Right ventricle myocardium superior (tissue), 1 donor: ENCODE results near the gene C4orf17. TPM values are rescaled to one million over a fixed set of nuclear protein-coding genes. Genes with fewer than 3 reads are reported as not detected.
A peak's percentile ranks its signal among the peaks of the same experiment; 100 is the strongest.
"Not testable (repeated sequence)": the region's sequence is repeated elsewhere in the genome, so short reads cannot be mapped to it uniquely, and the experiment has no call there.

Source experiments
- ATAC-seq: fragments of 200-7000 bp; cut with Tn5 transposase; one replicate; pipeline ENCODE4 v1.9.1; 2020; ENCODE audit warnings: mild to moderate bottlenecking; ENCODE audit not compliant: poor library complexity
- DNase-seq: peaks from one replicate; pipeline ENCODE4 v3.0.0-alpha.2; 2020
- intact Hi-C: fragments of 100-400 bp; cut with DNase I; formaldehyde crosslinking; loops from one replicate; pipeline ENCODE4 v1.11.2; 2022
- long read RNA-seq: library from polyadenylated mRNA; unstranded; transcript quantifications from one replicate; pipeline ENCODE4 v2.0.0, GENCODE V29; 2021
- total RNA-seq: library from RNA; stranded (reverse); fragmentation: NEBNext Ultra II Directional; extraction: Animal tissue kit (Norgen Biotek cat#: 25700); gene quantifications from one replicate; pipeline ENCODE4 v1.2.1, GENCODE V29; 2021
- donor health status: DM: no; HTN: yes; CAD: no; lungs with severe emphysema.

Gene C4orf17
- not detected for total RNA-seq
- long read RNA-seq = 0 reads

DNA sequence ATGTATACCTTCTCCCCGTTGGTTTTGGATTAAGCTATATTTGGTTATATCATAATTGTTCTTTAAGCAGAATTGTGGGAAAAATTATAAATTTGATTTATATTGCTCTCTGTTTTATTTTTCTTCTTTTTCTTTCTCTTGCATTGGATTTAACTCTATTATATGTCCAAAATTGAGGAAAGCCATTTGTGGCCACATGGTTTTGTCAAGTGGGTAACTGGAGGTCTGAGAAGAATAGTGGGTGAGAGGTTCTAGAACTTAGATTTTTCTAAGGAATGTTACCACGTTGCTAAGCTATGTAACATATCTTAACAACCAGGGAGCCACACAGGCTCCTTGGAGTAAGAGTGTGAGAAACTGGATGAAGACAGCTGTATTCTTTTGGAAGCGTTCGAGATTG, at the start of gene C4orf17:
C4orf17 (plus strand) TSS at position 301 of the 400 bp plus-strand sequence. CDS start 2,061 bp downstream, outside the sequence.
- no peak for ATAC-seq
- no peak for DNase-seq
- intact Hi-C loops = no loop called here

DNA sequence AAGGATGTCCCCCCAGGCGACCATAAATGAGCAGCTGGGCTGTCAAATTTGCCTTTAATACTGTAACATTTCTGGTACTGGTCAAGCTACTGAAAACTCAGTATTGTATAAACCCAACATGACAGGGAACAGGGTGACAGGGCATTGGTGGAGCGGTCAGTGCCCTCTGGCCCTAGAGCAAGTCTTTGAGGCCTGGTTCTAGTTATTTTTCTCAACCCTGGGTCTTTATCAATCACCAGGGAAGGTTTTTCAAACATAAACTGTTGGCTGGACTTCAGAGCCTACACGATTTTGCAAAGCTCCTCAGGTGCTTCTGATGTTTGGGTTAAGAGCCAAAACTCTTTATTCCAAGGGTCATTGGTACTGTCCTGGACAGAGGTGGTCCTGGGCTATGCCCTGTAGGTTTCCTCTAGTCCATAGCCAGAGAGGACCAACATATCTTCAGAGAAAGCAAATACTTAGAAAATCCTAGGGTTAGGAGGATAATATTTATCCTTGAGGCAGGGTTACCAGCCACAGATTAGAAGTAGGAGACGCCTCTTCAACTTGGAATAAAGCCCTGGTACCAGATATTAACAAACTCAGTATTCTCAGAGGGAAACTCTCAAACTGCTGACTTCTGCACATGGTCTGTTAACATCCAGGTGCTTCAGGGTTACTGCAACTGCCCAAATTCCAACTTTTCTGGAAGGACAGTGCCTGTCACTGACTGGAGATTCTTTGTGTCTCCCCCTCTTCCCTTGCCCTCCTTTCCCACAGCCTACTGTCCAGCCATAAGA, 49.0 kb upstream of the C4orf17 start:
- intact Hi-C loops = loop anchor here (10.0 kb wide), 2 partner anchors 337 to 997 kb away; no protein-coding TSS in a partner anchor
- ATAC-seq (no peak), DNase-seq (no peak)

DNA sequence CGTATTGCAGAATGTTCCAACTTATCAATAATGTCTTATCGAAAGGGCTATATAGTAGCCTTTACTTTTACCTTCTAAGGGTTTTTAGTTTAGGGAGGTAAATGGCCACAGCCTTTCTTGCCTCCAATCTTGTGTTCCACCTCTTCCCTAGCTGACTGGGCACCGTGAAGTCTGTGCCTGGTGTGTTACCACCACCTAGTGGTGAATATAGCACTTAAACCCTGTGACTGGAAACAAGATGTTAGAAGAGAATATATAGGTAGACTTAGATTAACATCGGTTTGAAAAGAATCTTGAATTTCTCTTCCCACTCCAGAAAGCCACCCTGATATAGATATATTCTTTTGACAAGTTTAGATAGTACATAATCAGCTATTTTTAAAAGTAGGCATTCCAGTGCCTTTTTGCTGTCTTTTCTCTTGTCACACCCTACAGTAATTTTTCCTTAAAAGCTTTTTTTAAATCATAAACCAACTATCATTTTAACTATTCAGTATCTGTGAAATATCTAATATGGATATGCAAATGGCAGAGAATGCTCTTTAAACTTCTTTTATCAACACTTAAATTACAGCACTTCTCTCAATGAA, 47.9 kb upstream of the C4orf17 start:
- DNase-seq (peak; percentile 45), ATAC-seq (peak; percentile 91)
- intact Hi-C loops = loop anchor here (10.0 kb wide), 2 partner anchors 338 to 998 kb away; no protein-coding TSS in a partner anchor

DNA sequence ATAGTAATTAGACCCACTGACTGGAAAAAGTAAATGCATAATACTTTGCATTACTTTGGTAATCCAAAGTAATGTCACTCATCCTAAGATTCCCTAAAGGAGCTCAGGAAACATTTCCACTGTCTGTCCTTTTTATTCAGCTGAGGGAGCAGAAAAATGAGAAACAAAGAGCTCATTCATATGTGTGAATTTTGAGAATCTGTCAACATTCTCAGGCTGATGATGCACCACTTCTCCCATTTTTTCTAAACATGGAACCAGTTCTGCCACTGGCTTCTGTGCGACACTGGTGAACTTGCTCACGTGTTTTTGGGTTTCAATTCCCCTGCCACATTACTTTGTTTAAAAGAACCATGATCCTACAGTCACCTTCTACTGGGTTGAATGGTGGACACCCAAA, 47.3 kb upstream of the C4orf17 start:
- intact Hi-C loops = loop anchor here (10.0 kb wide), 2 partner anchors 339 to 999 kb away; no protein-coding TSS in a partner anchor
- ATAC-seq = no peak

DNA sequence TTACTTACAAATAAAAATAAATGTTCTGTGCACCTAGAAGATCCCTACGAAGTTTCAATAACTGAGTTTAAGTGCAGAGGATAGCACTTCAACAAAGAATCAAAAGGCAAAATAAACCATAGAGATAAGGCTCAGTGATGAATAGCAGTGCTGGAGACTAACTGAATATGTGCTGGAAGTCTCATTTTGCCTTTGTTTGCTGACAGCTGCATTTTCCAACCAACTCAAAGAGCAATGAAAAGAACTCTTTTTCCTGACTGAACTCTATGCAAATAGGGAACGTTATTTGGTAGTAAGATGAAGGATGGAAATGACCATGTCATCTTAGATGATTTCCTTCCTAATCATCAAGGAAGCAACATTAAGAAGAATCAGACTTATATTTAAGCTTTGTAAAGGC, 42.9 kb upstream of the C4orf17 start:
- ATAC-seq = no peak
- intact Hi-C loops = loop anchor here (10.0 kb wide), 2 partner anchors 343 to 1003 kb away; no protein-coding TSS in a partner anchor
- DNase-seq = no peak

More for the DNA sequence above, 47.3 kb upstream of the C4orf17 start:
- no peak for DNase-seq

DNA sequence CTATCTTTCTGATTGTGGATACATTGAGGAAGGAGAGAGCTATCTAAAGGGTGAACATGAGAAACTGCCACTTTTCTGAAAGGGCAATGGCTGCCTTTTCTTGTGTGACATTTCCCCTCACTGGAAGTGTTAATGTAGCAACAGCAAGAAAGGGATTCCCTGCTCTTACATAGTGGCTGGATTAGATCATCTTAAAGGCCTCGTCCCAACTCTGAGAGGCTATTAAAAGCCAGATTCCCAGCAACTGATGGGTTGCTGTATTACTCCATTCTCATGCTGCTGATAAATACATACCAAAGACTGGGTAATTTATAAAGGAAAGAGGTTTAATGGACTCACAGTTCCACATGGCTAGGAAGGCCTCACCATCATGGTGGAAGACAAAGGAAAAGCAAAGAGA, 41.9 kb upstream of the C4orf17 start:
- intact Hi-C loops = loop anchor here (10.0 kb wide), 2 partner anchors 344 to 1004 kb away; no protein-coding TSS in a partner anchor
- ATAC-seq = no peak

DNA sequence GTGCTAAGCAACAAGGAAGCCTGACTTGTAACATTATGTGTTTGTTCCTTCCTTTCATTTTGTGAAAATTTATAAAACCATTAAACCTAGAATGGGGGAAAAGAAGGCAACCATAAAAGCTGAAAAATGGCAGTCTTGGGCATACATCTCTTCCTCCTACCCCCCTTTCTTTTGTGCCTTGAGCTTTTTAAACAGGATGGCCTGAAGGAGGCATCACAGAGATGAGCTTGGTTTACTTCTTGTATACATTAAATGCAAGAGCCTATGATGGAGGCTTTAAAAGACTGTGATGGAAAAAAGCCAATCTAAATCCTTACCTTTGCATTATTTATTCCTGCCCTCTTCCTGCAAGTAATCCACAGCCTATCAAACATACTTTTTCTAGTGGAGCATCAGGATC, 39.5 kb upstream of the C4orf17 start:
- DNase-seq (no peak), ATAC-seq (no peak)
- intact Hi-C loops = no loop called here

More for the DNA sequence above, 41.9 kb upstream of the C4orf17 start:
- DNase-seq = no peak

DNA sequence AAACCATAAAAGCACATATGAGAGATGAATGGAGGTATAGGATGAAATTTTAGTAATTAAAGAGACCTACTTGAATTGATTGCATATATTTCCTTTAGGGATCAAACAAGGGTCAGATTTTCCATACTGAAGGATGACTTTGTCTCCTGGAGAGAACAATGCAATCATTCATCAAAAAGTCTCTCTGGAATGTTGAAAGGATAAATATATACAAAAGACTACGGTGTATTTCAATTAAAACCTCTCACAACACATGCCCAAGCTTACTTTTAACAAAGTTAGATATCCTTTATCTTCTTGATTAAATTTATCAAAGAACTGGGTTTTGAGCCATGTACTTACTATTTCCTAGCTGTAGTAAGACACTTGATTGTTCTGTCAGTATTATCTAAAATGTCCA, 38.9 kb upstream of the C4orf17 start:
- DNase-seq (no peak), ATAC-seq (no peak)
- intact Hi-C loops = no loop called here

DNA sequence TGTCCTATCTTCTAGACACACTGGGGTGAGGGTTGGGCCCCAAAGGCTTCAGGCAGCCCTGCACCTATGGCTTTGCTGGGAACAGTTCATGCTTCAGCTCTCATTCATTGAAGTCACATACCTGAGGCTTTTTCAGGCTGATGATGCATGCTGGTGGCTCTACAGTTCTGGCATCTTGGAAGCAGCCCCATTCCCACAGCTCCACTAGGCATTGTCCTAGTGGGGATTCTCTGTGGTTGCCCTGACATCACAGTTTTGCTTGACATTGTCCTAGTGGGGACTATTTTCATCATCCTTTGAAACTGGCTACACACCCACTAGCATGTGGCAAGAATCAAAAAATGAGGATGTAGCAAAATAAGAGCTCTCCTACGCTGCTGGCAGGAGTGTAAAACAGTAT, 37.7 kb upstream of the C4orf17 start:
- no peak for ATAC-seq
- DNase-seq = no peak
- intact Hi-C loops = no loop called here

DNA sequence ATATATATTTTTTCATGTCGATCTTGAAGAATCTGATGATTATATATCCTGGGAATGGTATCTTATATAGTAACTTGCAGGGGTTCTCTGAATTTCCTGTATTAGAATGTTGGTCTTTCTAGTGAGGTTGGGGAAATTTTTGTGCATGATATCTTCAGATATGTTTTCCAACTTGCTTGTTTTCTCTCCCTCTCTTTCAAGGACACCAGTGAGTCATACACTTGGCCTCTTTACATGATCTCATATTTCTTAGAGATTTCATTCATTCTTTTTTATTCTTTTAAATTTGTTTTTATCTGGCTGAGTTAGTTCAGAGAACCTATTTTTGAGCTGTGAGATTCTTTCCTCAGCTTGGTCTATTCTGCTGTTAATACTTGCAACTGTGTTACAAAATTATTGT, 27.2 kb upstream of the C4orf17 start:
- DNase-seq = no peak
- intact Hi-C loops = no loop called here

DNA sequence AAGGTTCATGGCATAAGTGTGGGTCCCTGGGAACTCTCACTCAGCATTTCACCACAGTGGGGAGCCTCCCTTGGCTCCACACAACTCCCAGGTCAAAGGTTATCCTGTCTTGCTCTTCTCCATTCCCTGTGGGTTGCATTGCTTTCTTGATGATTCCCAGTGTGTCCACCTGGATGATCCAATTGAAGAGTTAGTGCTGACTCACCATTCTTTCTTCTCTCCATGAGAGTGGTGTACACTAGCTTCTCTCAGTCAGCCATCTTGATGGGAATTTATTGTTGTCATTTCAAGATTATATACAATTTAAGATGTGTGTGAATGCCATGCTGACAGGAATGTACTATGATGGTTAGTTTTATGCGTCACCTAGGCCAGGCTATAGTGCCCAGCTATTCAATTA, 25.6 kb upstream of the C4orf17 start:
- DNase-seq (no peak), ATAC-seq (no peak)
- intact Hi-C loops = no loop called here

More for the DNA sequence above, 27.2 kb upstream of the C4orf17 start:
- no peak for ATAC-seq

DNA sequence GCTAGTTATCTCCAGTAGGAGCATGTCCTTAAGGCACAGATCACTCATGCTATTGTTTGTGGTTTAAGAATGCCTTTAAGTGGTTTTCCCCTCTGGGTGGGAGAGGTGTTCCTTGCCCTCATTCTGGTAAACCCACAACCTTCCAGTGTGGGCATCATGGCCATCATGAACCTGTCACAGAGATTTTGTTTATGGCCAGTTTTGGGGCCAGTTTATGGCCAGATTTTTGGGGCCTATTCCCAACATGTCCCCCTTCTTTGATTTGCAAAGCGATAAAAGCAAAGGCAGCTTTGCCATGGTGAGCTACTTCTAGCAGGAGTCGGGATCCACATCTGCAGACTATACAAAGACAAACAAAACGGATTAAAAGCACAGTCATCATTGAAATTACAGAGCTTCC, 24.2 kb upstream of the C4orf17 start:
- ATAC-seq, DNase-seq, intact Hi-C loops: not testable (repeated sequence)

DNA sequence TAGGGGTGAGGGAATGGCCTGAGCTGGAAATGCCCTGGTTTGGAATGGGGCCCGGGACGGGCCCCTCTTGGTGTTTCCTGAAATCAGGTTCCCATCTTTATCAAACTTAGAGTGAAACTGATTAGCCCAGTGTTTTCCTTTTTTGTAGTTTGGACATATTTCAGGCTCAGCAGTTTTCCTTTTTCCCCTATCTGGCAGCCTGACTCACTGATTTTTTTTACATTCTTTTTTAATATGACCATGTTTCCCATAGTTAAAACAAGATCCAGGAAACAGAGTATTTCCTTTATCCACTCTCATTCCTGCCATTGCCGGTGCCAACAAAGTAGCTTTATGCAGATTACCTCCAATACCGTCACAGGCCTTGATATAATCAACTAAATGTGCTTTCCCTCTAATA, 20.5 kb upstream of the C4orf17 start:
- intact Hi-C loops = no loop called here
- ATAC-seq (no peak), DNase-seq (no peak)

DNA sequence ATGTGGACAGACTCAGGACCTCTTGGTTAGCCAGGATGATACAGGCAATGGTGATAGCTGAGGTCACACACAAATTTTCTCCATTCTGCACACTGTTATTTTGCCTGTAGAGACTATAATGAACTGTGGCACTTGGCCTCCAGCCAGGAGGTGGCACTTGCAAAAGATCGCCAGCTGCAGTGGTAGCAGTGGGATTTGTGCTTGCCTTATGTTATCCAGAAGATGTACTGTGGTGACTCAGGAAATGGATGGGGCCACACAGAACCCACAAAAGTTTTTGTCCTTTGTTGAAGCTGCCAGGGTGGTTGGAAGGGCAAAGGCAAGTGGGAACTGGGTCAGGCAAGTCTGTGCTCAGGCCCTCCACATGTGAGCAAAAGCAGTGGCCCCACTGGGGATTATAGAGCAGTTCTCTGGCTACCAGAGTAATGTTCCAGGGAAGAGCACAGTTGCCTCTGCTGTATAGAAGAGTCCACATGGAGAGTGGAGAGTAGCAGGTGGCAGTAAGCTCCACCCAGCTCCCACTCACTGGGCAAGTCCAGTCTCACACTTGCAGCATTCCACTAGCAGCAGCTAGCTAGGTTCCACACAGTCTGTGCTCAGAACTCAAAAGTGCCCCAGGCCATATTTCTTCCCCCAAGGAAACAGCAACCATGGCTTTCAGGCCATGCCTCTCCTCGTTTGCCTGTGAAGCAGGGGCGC, 5.9 kb upstream of the C4orf17 start:
- no peak for ATAC-seq
- intact Hi-C loops = no loop called here
- DNase-seq = no peak

DNA sequence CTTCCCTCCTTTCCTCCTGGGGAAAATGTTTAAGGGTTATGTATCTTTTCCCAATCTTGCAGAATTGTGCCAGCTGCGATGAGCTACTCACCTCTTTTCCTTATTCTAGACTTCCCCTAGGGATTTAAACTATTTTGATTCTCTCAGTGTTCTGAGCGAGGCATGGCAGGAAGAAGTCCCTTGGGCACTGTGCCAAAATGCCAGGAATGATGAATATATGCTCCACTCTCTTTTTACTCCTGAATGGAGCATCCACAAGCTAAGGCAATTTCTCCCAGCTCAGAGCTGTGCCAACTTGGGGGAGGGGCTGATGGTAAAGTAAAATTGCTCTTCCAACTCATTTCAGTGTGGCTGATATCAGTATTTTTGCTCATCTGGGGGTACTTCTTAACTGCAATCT, 4.0 kb upstream of the C4orf17 start:
- DNase-seq (no peak), ATAC-seq (no peak)
- intact Hi-C loops = no loop called here

DNA sequence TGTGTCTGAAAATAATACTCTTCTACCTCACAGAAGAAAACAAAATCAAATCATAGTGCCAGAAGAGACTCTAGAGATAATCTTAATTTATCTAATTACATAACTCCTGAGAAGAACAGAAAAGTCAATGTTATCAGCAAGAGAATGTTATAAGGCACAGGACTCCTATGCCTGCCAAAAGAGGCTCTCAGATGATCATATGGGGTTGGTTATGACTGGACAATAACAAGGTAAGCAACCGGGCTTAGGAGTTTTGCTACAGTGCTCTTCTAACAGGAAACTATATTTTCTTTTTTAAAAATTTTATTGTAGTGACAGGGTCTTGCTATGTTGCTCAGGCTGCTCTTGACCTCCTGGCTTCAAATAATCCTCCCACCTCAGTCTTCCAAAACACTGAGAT, 3.5 kb upstream of the C4orf17 start:
- ATAC-seq (no peak), DNase-seq (no peak)
- intact Hi-C loops = no loop called here

DNA sequence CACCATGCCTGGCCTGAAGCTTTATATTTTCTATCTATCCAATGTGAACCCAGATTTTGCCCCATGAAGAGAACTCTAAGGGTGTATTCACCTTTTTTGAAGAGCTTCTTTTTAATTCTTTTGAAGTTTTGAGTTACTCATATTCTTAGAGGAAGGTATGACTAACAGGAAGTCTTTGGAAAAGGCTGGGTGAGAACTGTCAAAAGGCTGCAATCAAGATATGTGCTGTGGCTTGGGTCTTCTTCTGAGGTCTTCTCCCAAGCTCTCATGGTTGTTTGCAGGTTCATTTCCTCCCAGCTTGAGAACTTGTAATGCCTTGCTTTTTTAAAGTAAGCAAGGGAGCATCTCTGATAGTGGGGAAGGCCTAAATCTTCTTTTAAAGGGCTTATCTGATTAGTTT, 3.1 kb upstream of the C4orf17 start:
- intact Hi-C loops = no loop called here
- ATAC-seq = no peak

DNA sequence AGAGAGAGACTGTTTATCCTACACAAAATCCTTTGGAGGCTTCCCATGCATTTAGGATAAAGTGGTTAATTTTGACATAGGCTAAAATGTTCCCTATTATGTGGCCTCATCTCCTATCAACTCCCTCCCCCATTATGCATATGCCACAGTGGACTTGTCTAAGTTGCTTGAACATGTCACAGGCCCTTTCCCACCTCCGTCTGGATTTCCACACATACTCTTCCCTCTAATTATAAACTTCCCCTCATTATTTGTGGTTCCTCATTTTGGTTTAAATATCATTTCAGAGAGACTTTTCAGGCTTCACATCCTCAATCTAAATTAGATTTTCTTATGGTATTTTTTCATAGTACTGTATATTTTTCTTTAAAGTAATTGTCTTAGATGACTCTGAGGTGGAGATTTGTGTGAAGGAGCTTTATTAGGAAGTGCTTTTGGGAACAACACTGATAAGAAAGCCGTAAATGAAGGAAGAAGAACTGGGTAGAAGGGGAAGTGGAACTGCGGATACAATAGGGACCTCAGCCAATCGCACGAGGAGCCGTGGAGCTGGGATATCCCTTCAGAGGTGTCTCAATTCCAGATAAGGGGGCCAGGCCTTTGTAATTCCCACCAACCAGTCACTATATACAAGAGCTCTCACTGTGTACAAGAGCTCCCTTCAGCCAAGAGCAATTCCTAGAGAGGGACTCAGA, 7.9 kb downstream of the C4orf17 start:
- intact Hi-C loops = no loop called here
- no peak for ATAC-seq
- no peak for DNase-seq

More for the DNA sequence above, 3.1 kb upstream of the C4orf17 start:
- no peak for DNase-seq

DNA sequence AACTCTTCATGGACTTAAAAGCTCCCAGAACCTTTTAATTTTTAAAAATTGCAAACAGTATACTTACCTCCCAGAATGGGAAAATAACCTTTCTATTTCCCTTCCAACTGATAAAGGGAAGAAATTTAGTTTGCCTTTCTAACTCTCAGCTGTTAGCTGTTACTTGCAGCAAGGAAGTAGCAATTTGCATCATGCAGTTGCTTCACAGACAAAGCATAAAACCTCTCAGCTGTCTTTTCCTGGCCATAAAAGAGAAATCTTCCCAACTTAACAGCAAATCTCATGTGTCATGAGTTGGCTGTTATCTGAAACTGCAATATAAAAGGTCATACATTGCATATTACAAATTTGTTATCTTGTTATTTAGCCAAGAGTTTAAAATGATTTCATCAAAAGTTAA, 18.4 kb downstream of the C4orf17 start:
- peak; percentile 38 for ATAC-seq
- intact Hi-C loops = no loop called here
- DNase-seq = no peak
